ENCODE measurements around the gene TBC1D8.
"Not testable (repeated sequence)": the region's sequence is repeated elsewhere in the genome, so short reads cannot be mapped to it uniquely, and the experiment has no call there.

The TBC1D8 gene

DNA sequence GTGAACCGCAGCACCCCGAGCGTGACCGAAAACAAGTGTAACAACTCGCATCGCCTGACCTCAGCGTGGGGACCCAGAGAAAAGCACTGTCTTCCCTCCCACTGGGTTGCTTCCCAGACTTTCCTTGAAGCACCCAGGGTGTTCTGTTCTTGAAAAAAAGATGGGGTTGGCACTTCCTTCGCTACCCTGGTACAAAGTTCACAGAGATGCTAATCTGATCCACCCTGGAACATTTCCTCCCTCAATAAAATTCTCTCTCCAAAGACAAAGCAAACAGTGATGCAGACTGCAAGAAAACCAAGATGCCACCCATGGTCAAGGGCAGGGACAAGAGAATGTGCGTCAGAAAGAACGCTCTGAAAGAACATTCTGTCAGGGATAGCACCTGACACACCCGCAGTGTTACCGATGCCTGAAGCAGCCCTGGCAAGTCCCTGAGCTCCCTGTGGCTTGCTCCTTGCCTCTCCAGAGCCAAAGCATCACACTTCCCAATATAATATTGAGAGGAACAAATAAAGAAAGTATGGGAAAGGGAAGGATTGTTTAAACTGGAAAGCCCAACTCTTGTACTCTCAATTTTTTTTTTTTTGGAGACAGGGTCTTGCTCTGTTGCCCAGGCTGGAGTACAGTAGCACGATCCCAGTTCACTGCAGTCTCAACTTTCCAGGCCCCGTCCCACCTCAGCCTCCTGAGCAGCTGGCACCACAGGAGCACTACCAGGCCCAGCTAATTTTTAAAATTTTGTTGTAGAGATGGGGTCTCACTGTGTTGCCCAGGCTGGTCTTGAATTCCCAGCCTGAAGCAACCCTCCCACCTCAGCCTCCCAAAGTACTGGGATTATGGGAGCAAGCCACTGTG, 70.7 kb downstream of the TBC1D8 start:
- no peak for DNase-seq (ENCODE audit: low read depth in 4 of 4, low spot score in 1 of 4)

DNA sequence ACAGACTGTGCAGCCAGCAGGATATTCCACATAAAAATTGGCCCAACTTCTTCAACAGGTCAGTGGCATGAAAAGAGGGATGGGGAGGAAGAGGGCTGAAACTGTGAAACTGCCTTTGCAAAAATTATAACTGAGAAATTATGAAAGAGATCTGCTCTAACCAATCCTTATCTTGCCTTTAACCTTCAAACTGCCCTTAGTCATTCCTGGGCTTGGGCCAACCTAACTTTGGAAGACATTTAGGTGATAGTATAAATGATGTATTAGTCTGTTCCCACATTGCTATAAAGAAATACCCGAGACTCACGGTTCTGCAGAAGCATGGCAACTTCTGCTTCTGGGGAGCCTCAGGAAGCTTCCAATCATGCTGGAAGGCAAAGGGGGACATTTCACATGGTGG, 74.6 kb downstream of the TBC1D8 start:
- DNase-seq (ENCODE audit: low read depth in 4 of 4, low spot score in 1 of 4) = no peak

DNA sequence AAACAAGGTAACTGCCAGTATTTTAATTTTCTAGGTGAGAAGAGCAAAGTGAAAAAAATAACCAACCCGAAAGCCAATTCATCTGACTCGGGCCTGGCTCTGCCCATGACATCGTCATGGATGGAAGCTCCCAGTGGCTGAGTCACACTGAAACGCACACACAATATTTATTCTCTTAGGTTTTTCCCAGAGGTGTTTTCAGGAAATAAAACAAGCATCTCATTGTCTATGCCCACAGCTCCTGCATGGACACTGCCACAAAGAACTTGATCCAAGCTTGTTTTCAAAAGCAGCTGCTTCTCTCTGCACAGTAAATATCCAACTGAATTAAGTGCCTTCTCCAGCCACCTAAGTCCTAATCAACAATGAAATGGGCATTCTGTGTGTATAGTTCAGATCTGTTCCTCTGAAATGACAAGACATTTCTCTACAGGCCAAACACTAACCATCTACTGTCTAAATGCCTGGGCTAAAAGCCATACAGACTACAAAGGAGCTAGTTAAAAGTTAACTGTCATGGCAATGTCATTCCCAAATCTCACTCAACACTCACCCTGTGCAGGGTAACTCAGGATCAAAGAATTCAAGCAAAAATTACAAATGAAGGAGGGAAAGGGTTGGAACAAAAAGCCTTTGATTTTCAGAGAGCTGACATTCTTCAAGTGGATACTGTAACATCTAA, 86.2 kb downstream of the TBC1D8 start:
- DNase-seq (ENCODE audit: low read depth in 4 of 4, low spot score in 1 of 4) = no peak

DNA sequence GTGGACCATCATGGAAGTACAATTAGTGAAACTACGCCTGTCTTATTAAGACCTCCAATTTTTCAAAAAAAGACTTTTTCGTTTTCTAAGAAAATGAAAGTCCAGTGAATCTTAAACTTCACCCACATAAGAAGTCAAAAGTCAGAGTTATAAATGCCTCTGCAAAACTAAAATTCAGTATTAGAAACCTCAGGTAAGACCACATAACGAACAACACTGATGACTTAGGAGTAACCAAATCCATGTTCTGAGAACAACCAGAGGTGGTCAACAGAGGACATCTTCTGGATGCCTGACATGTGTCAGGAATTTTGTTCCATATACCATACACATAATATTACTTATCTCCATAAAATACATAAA, 86.7 kb downstream of the TBC1D8 start:
- DNase-seq (ENCODE audit: low read depth in 4 of 4, low spot score in 1 of 4) = no peak

DNA sequence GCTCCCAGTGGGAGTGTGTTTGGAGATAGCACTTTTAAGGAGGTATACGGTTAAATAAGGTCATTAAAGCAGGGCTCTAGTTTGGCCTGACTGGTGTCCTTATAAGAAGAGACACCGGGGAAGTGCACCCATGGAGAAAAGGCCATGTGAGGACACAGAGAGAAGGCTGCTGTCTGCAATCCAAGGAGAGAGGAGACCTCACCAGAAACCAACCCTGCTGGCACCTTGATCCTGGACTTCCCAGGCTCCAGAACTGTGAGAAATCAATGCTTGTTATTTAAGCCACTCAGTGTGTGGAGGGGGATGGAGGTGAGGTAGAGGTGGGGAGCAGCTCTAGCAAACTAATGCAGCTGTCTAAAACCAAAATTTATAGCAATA, 87.1 kb downstream of the TBC1D8 start:
- no peak for DNase-seq (ENCODE audit: low read depth in 4 of 4, low spot score in 1 of 4)

DNA sequence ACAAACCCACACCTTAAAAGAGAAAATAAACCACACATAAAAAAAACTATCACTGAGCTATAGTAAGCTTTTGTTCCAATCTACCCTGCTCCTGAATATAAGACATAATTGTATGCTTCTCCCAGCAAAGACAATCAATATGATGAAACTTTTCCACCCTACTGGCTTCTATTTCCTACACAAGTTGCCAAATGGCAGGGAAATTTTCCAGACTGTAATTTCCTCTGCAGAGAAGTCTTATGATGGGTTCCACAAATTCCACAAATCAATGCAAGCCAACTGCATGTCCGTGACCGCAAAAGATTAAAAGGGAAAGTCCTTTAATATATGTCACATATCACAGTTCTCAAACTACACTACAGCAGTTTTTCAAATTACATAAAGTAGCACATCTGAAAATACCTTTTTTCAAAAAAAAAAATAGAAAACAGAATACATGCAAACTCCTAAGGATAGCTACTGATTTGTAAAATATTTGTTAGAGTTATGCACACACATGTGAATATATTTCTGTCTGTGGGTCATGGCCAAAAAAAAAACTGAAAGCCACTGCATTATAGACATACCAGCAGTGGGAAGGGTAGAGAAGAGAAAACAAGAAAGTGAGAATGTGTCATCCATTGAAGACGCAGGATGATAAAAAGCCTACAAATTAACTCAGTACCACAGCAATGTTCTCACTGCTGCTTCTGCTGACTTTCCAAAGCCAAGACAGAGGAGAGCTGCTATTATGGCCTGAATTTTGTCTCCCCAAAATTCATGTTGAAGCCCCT, 87.6 kb downstream of the TBC1D8 start:
- DNase-seq (ENCODE audit: low read depth in 4 of 4, low spot score in 1 of 4) = no peak

DNA sequence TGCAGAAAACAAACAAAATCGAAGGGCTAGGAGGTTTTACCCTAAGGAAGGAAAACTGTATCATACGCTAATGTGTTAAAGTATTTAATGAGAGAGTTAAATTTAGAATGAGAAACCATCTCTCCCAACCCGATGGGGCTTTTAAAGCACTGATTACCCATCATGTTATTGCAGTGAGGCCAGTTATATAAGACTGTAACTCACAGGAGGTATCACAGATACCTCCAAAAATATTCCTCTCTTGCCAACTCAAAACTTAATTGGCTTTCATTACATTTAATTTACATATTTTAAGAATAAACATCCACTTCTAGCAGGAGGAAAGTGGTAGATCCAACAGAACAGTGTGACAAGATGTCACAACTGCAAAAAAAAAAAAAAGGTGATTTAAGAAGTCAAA, 92.8 kb downstream of the TBC1D8 start:
- DNase-seq (ENCODE audit: low read depth in 4 of 4, low spot score in 1 of 4) = no peak

DNA sequence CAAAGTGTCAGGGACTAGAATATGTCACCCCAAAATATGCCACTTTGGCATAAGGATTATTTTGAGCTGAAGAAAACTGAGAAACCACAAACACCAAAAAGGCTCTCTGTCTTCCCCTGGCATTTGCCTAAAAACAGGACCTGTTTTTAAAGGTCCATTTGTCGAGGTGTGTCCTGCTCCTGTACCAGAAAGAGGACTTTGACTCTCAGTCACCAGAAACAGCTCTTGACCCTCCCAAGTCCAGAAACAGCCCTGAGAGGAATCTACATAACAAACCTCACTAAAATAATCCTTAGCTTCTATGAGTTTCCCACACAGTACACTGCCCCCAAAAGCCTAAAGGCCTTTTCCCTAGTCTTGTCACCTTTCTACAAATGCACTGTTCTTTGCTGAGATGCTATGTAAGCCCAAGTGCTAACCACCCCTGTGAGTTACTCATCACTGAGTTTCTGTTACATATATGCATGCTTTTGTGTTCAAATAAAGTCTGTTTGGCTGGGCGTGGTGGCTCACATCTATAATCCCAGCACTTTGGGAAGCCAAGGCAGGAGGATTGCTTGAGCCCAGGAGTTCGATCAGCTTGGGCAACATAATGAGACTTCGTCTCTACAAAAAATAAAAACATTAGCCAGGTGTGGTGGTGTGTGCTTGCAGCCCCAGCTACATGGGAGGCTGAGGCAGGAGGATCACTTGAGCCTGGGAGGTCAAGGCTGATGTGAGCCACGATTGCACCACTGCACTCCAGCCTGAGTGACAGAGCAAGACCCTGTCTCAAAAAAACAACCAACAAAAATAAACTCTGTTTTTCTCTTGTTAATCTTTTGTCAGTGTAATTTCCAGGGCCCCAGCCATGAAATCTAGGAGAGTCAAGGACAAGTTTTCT, 93.9 kb downstream of the TBC1D8 start:
- no peak for DNase-seq (ENCODE audit: low read depth in 4 of 4, low spot score in 1 of 4)

DNA sequence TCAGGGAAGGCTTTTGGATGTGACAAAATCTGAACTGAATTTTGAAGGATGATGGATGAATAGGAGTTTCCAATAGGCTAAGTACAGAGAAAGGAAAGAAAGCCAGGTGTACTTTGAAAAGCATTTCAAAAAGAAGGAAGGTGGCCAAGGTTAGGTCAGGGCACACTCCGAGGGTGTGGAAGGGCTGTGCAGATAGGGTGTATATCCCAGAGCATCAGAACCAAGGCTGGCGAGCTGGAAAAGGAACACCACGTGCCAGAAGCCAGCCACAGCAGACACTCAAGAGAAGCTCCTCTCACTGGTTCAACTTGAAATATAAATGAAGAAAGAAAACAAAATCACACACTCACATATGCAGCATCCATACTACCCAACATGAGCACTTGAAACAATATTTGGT, 98.1 kb downstream of the TBC1D8 start:
- no peak for DNase-seq (ENCODE audit: low read depth in 4 of 4, low spot score in 1 of 4)

DNA sequence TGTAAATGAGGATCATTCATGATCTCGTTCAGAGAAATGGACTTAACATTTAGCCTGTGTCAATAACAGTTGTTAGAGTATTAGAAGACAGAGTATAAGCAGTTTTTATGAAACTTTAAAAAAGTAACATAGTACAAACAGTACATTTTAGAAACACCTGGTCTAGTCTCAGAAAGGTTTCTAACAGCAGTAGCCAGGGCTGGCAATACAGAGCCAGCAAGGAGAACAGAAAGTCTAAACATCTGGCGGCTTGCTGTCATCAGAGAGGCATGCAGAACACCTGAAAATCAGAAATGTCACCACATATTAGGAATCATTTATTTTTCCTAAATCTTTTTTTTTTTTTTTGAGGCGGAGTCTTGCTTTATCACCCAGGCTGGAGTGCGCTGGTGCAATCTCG, 99.0 kb downstream of the TBC1D8 start:
- DNase-seq (ENCODE audit: low read depth in 4 of 4, low spot score in 1 of 4) = no peak

DNA sequence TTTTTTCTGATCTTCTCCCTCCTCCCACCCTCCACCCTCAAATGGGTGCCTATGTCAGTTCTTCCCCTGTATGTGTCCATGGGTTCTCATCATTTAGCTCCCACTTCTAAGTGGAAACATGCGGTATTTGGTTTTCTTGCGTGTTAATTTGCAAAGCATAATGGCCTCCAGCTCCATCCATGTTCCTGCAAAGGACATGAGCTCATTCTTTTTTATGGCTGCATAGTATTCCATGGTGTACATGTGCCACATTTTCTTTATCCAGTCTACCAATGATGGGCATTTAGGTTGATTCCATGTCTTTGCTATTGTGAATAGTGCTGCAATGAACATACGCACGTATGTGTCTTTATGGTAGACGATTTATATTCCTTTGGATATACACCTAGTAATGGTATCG, 100.3 kb downstream of the TBC1D8 start:
- not testable (repeated sequence) for DNase-seq (ENCODE audit: low read depth in 4 of 4, low spot score in 1 of 4)

DNA sequence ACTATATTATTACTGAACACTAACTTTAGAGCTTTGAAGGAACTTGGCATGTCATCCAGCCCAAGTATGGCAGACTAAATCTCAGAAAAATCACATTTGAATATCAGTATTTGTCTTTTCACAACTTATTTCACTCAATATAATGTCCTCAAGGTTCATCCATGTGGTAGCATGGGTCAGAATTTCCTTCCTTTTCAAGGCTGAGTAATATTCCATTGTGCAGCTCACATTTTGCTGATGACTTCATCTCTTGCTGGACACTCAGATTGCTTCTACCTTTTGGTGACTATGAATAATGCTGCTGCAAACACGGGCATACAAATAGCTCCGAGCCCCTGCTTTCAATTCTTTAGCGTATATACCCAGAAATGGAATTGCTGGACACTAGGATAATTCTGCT, 102.4 kb downstream of the TBC1D8 start:
- DNase-seq (ENCODE audit: low read depth in 4 of 4, low spot score in 1 of 4) = no peak

DNA sequence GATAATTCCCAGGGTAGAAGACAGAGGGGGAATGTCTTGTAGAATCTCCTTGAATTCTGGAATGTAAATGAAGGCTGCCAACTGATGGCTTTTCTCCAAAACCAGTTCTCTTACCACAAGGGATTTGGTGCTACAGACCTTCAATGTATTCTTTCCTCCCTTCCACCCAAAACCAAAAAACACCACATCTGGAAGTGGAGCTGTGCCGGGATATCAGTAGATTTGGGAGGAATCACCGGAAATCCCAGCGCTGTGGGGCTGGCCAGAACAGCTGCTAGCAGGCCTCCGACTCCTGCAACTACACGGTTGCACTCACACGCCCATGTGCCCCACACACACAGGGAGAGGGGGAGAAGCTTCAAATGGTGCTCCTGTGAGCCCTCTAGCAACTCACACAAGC, 103.4 kb downstream of the TBC1D8 start:
- DNase-seq (ENCODE audit: low read depth in 4 of 4, low spot score in 1 of 4) = no peak

DNA sequence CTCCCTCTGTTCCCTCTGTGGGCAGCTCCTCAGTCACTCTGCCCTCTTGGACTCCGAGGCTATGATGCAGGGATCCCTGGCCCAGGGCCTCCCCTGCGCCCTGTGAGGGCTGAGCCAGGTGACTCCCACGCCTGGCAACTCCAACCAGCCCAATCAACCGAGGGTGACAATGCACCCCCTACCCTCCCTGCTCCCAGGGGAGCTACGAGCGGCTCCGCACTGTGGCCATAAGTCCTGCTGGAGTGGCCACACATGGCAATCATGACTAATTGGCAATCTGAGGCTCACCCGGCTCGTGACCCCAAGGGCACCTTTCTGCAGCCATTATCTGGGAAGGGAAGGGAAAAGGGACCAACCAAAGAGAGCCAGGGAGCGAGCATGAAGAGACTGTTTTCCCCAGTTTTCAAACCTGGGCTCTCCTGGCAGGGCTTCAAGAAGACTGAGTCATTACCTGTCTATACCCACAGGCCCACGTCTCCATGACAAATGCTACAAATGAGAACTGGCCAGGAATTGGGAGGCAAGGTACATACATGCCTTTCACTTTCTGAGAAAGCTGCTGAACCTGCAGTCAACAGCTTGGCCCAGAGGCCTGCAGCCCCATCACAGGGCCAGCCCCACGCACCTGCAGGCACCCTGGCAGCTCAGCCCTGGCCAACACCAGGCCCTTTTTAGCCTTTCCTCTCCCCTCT, 104.0 kb downstream of the TBC1D8 start:
- DNase-seq (ENCODE audit: low read depth in 4 of 4, low spot score in 1 of 4) = no peak

DNA sequence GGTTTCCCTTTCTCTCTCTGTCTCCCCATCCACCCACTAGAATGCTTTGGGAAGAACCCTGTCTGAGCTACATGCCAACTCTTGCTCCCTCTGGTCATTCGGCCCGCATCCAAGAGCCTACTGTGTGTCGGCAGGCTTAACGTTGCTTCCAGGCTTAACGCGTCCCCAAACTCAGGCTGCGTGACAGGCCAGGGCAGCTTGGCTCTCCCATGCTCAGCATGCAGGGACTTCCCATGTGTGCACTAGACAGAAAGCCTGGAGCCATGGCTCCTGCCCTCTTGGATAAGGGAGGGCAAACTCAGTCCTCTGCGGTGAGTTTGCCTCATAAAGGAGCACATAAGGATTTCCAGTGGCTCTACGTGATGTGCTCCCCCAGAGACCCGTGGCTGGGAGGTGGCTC, 105.9 kb downstream of the TBC1D8 start:
- no peak for DNase-seq (ENCODE audit: low read depth in 4 of 4, low spot score in 1 of 4)

DNA sequence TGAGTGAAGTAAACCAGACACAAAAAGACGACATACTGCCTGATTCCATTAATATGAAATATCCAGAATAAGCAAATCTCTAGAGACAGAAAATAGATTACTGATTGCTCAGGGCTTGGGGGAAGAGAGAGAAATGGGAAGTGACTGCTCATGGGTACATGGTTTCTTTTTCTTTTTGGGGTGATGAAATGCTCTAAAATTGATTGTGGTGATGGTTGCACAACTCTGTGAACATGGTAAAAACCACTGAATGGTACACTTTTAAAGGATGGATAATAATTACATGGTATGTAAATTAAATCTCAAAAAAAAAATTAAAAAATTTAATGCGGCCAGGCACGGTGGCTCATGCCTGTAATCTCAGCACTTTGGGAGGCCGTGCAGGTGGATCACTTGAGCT, 109.8 kb downstream of the TBC1D8 start:
- DNase-seq (ENCODE audit: low read depth in 4 of 4, low spot score in 1 of 4) = no peak

DNA sequence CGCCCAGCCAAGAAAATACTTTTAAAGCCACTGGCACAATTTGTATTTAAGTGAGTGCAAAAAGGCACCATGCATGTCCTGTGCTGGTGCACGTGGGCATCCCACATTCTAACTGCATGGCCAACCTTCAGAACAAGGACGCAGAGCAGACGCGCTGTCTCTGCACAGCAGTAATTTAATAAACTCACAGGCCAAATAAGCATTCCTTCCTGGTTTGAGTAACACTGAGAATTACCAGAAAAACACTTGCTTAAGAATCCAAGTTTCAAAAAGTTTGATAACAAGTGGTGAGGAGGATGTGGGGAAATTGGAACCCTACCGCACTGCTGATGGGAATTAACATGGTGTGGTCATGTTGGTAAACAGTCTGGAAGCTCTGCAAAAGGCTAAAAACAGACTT, 110.4 kb downstream of the TBC1D8 start:
- DNase-seq (ENCODE audit: low read depth in 4 of 4, low spot score in 1 of 4) = no peak

DNA sequence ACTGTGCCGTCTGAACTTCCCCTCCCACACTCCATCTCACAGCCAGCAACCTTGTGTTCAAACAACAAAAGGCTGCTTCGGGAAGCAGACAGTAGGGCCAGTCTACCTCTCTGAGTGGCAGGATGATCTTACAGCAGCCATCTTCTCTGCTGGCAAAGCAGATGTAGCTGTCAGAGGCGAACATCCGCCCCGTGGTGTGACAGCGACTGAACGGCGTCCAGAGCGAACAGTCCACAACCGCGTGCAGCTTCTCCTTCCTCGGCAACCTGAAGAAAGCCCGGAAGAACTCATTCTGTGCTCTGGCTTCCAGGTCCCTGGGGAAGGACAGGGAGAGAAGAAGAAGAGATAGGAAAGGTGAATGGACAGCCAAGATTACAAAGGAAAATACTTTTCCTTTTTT, 111.1 kb downstream of the TBC1D8 start:
- DNase-seq (ENCODE audit: low read depth in 4 of 4, low spot score in 1 of 4) = no peak

DNA sequence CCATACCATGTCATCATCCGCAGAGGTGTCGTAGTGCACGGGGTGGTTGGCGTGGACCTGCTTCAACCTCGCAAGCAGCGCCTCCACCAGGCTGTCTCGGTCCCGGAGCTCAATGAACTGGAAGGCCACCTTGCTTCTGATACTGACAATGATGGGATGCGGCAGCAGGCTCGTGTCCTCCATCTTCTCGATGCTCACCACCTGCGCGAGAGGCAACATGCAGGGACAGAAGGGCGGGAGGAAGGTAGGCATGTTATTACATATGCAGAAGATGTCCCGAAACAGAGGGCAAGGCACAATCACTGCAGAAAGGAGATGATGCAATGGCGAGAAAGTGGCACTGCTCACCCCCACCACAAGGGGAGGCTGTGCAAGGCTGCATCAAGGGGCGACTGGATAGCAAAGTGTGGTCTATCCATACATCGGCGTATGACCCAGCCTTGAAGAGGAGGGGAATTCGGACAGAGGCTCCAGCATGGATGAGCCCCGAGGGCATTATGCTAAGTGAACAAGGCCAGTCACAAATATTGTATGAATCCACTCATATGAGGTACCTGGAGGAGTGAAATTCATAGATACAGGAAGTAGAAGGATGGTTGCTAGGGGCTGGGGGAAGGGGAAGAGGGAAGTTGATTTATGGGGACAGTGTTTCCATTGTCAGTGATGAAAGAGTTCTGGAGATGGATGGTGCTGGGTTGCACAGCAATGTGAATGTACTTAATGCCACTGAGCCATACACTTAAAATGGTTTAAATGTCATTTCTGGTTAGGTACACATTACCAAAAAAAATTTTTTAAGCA, 112.5 kb downstream of the TBC1D8 start:
- no peak for DNase-seq (ENCODE audit: low read depth in 4 of 4, low spot score in 1 of 4)

Data from stimulated activated CD4-positive, alpha-beta T cell treated with anti-CD3 and anti-CD28 coated beads, Interleukin-1b, Interleukin-23, amount 100 ng/mL, for 24 hours (primary cell).